Kidney (tissue), 14 donors: ENCODE data around the gene KIF2A. TPM values are rescaled to one million over a fixed set of nuclear protein-coding genes. Genes with fewer than 3 reads are reported as not detected.

Experiments used
- DNase-seq, 5 donors: peaks; one replicate each; pipeline ENCODE4 v3.0.0-alpha.2; 2013 to 2020
- FAIRE-seq: peaks from 2 replicates; lab custom pipeline; 2012; peaks lifted over from hg19 to GRCh38; lab: Jason Lieb, UNC
- H3K27ac ChIP-seq, 2 donors: one replicate each; pipeline ENCODE4 v1.7.0; 2013; ENCODE audit warnings: low read depth in 2 of 2, low read length in 2 of 2, inconsistent platforms in 1 of 2
- H3K27me3 ChIP-seq: one replicate; pipeline ENCODE4 v1.7.1; 2013; ENCODE audit warnings: low read length, inconsistent platforms; ENCODE audit not compliant: control insufficient read depth, insufficient read depth
- H3K36me3 ChIP-seq, 3 donors: one replicate each; pipeline versions ENCODE4 v1.7.0 to v1.7.1; 2013; ENCODE audit warnings: low read length in 3 of 3, control low read depth in 1 of 3, inconsistent platforms in 1 of 3; ENCODE audit not compliant: insufficient read depth in 3 of 3, control insufficient read depth in 2 of 3
- H3K4me1 ChIP-seq, 3 donors: one replicate each; pipeline versions ENCODE4 v1.7.0 to v1.7.1; 2013; ENCODE audit warnings: low read length in 3 of 3, inconsistent platforms in 1 of 3, low read depth in 1 of 3; ENCODE audit not compliant: control insufficient read depth in 2 of 3, insufficient read depth in 2 of 3
- H3K4me3 ChIP-seq, 3 donors: one replicate each; pipeline versions ENCODE4 v1.7.0 to v1.8.1; 2013; ENCODE audit warnings: low read length in 3 of 3, control low read depth in 1 of 3, inconsistent platforms in 1 of 3
- H3K9ac ChIP-seq, 3 donors: one replicate each; pipeline versions ENCODE4 v1.7.0 to v1.7.1; 2013; ENCODE audit warnings: low read length in 3 of 3, control low read depth in 1 of 3, inconsistent platforms in 1 of 3
- H3K9me3 ChIP-seq, 3 donors: one replicate each; pipeline versions ENCODE4 v1.7.0 to v1.7.1; 2013; ENCODE audit warnings: low read length in 3 of 3, control low read depth in 1 of 3, inconsistent platforms in 1 of 3; ENCODE audit not compliant: control insufficient read depth in 2 of 3, insufficient read depth in 1 of 3
- CTCF ChIP-seq: IDR thresholded peaks from 3 replicates; pipeline ENCODE4 v1.5.1; 2012; ENCODE audit warnings: mild to moderate bottlenecking, moderate library complexity, borderline replicate concordance; ENCODE audit not compliant: insufficient read depth; ENCODE audit errors: extremely low read depth
- intact Hi-C: fragments of 100-400 bp; cut with DNase I; formaldehyde crosslinking; loops from one replicate; pipeline ENCODE4 v1.11.1; 2022
- polyA plus RNA-seq: library from polyadenylated mRNA; stranded (reverse); fragments of 350-450 nt; fragmentation: Illumina TruSeq; extraction: RNeasy Lipid Tissue Mini Kit (QIAGEN cat#74804); gene quantifications from one replicate; pipeline ENCODE4 v1.2.3, GENCODE V29; 2014; ENCODE audit warnings: low read depth, low replicate concordance; ENCODE audit not compliant: insufficient read depth
- total RNA-seq: library from RNA; stranded (reverse); fragmentation: NEBNext Ultra II Directional; extraction: Animal tissue kit (Norgen Biotek cat#: 25700); gene quantifications from one replicate; pipeline ENCODE4 v1.2.1, GENCODE V29; 2021
- donor health status: control.
- donor health status: control.
- donor health status: control.
- donor health status: control.
- donor health status: control.
- donor health status: DM: yes; HTN: yes; CAD: no.
- donor health status: Normal renal cell carcinoma (clear cell type).

Gene KIF2A
- total and polyA plus RNA-seq, 2 donors from 2014 or later = 4.6 to 32.4 TPM

GRCh38 chr5:62298118-62298517 is 7.9 kb upstream of the KIF2A start:
- no peak overlapping the region for H3K9ac ChIP-seq
- no peaks in the 10 kb centered on the region for H3K4me1 ChIP-seq
- H3K4me3 ChIP-seq = no peak overlapping the region
- H3K9me3 ChIP-seq = no peaks in the 10 kb centered on the region
- no peak overlapping the region for H3K27ac ChIP-seq
- no peak for TF ChIP-seq CTCF
- H3K27me3 ChIP-seq = no peaks in the 10 kb centered on the region
- intact Hi-C loops = no loop called here
- DNase-seq = no peak
- H3K36me3 ChIP-seq = no peaks in the 10 kb centered on the region
- FAIRE-seq = no peak

GRCh38 chr5:62299101-62299500 is 6.9 kb upstream of the KIF2A start:
- Histone ChIP-seq H3K27ac (no peak overlapping the region), H3K36me3 (no peaks in the 10 kb centered on the region), H3K9ac (no peak overlapping the region), H3K4me3 (no peak overlapping the region), H3K27me3 (no peaks in the 10 kb centered on the region), H3K9me3 (no peaks in the 10 kb centered on the region), H3K4me1 (no peaks in the 10 kb centered on the region)
- DNase-seq = no peak
- TF ChIP-seq CTCF = no peak
- intact Hi-C loops = no loop called here
- no peak for FAIRE-seq

GRCh38 chr5:62299600-62299999 is 6.4 kb upstream of the KIF2A start:
- TF ChIP-seq CTCF = no peak
- DNase-seq = no peak
- Histone ChIP-seq H3K36me3 (no peaks in the 10 kb centered on the region), H3K4me3 (no peak overlapping the region), H3K9ac (no peak overlapping the region), H3K4me1 (no peaks in the 10 kb centered on the region), H3K27me3 (no peaks in the 10 kb centered on the region), H3K9me3 (no peaks in the 10 kb centered on the region), H3K27ac (no peak overlapping the region)
- FAIRE-seq = no peak
- intact Hi-C loops = no loop called here

GRCh38 chr5:62305358-62305714 is 670 bp upstream of the KIF2A start:
- Histone ChIP-seq H3K27ac (peak overlapping the region in 1 of 2 donors; percentile 56), H3K4me1 (peaks cover 0 to 7% (median 4%) of the 10 kb centered on the region in 3 donors), H3K27me3 (no peaks in the 10 kb centered on the region), H3K9me3 (no peaks in the 10 kb centered on the region), H3K36me3 (peaks cover 0 to 2% (median 0%) of the 10 kb centered on the region in 3 donors), H3K4me3 (peak overlapping the region; percentile 40 to 89 (median 86)), H3K9ac (peak overlapping the region; percentile 10 to 62 (median 50))
- no peak for TF ChIP-seq CTCF
- intact Hi-C loops = no loop called here
- DNase-seq = no peak
- FAIRE-seq = no peak
